Vagina (tissue), 2 donors: Measurements from ENCODE around the gene THTPA. TPM values are rescaled to one million over a fixed set of nuclear protein-coding genes. Genes with fewer than 3 reads are reported as not detected.
"Not testable (repeated sequence)": the region's sequence is repeated elsewhere in the genome, so short reads cannot be mapped to it uniquely, and the experiment has no call there.

Source experiments
- DNase-seq, 2 donors: peaks; one replicate each; pipeline ENCODE4 v3.0.0-alpha.2; 2017; ENCODE audit errors: extremely low spot score in 2 of 2
- H3K27ac ChIP-seq: fragments of 200-600 bp; sonication (generic); one replicate; pipeline ENCODE4 v1.5.1; 2019
- H3K27me3 ChIP-seq: fragments of 200-600 bp; sonication (generic); one replicate; pipeline ENCODE4 v1.5.1; 2019
- H3K36me3 ChIP-seq, 2 donors: fragments of 200-600 bp; sonication (generic); one replicate each; pipeline ENCODE4 v1.5.1; 2017 to 2019
- H3K4me1 ChIP-seq: fragments of 200-600 bp; sonication (generic); one replicate; pipeline ENCODE4 v1.5.1; 2019
- H3K4me3 ChIP-seq, 2 donors: fragments of 200-600 bp; sonication (generic); 1 replicate in 1 of 2; 2 replicates in 1 of 2; pipeline ENCODE4 v1.5.1; 2016 to 2019
- H3K9me3 ChIP-seq: fragments of 200-600 bp; sonication (generic); one replicate; pipeline ENCODE4 v1.5.1; 2019
- POLR2A ChIP-seq, 2 donors: fragments of 450-650 bp; IDR thresholded peaks; one replicate each; pipeline ENCODE4 v1.6.1; 2017; ENCODE audit warnings: antibody characterized with exemption in 2 of 2, mild to moderate bottlenecking in 2 of 2, moderate library complexity in 2 of 2
- POLR2AphosphoS5 ChIP-seq, 2 donors: sonication (generic); formaldehyde crosslinking; IDR thresholded peaks; one replicate each; pipeline ENCODE4 v1.9.0; 2017; ENCODE audit warnings: antibody characterized with exemption in 2 of 2, mild to moderate bottlenecking in 2 of 2, low read depth in 1 of 2; ENCODE audit not compliant: insufficient read depth in 1 of 2
- intact Hi-C: fragments of 100-400 bp; cut with DNase I; formaldehyde crosslinking; loops from one replicate; pipeline ENCODE4 v1.15.1; 2023
- total RNA-seq: library from RNA; depleted of rRNA; stranded (reverse); fragments of >200 nt; gene quantifications from one replicate; pipeline ENCODE4 v1.2.3, GENCODE V29; 2016
- TF ChIP-seq, protein P1 (sequence below), 3 experiments: fragments of 450-650 bp in 2 of 3; fragments of 200-600 bp in 1 of 3; sonication (generic) in 1 of 3; IDR thresholded peaks; one replicate each; pipeline ENCODE4 v1.5.1; 2017 to 2019; ENCODE audit warnings: antibody characterized with exemption in 3 of 3, mild to moderate bottlenecking in 2 of 3, moderate library complexity in 2 of 3

THTPA gene
- total RNA-seq, 1 donor from 2014 or later = 15.0 TPM

DNA sequence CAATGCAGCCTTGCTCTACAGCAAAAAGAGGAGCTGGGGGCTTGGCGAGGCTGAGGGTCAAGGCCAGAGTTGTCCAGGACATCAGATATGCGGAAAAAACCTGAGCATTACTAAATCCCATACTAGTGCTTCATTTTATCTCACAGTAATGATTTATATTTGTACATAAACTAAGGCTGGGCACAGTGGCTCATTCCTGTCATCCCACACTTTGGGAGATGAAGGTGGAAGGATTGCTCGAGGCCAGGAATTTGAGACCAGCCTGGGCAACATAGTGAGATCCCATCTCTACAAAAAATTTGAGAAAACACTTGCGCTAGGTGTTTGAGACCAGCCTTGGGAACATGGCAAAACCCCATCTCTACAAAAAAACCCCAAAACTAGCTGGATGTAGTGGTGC is 34.1 kb downstream of the THTPA start:
- intact Hi-C loops = no loop called here
- Histone ChIP-seq H3K4me3 (no peak overlapping the region), H3K27ac (no peak overlapping the region), H3K36me3 (no peaks in the 10 kb centered on the region), H3K9me3 (no peaks in the 10 kb centered on the region), H3K4me1 (no peaks in the 10 kb centered on the region), H3K27me3 (no peaks in the 10 kb centered on the region)
- TF ChIP-seq POLR2A (IDR thresholded peaks at IDR 0.05) (no peak), POLR2AphosphoS5 (IDR thresholded peaks at IDR 0.05; ENCODE audit: insufficient read depth in 1 of 2, low read depth in 1 of 2) (no peak)
- TF ChIP-seq, protein P1, sequence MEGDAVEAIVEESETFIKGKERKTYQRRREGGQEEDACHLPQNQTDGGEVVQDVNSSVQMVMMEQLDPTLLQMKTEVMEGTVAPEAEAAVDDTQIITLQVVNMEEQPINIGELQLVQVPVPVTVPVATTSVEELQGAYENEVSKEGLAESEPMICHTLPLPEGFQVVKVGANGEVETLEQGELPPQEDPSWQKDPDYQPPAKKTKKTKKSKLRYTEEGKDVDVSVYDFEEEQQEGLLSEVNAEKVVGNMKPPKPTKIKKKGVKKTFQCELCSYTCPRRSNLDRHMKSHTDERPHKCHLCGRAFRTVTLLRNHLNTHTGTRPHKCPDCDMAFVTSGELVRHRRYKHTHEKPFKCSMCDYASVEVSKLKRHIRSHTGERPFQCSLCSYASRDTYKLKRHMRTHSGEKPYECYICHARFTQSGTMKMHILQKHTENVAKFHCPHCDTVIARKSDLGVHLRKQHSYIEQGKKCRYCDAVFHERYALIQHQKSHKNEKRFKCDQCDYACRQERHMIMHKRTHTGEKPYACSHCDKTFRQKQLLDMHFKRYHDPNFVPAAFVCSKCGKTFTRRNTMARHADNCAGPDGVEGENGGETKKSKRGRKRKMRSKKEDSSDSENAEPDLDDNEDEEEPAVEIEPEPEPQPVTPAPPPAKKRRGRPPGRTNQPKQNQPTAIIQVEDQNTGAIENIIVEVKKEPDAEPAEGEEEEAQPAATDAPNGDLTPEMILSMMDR (IDR thresholded peaks at IDR 0.05) = no peak
- DNase-seq = no peak

DNA sequence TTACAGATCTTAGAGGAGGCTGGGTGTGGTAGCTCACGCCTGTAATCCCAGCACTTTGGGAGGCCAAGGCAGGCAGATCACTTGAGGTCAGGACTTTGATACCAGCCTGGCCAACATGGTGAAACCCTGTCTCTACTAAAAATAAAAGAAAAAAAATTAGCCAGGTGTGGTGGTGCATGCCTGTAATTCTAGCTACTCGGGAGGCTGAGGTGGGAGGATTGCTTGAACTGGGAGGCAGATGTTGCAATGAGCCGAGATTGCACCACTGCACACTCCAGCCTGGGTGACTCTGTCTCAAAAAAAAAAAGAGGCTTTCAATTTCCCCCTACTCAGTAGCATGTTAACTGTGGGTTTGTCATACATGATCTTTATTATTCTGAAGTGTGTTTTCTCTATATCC is 38.1 kb downstream of the THTPA start:
- H3K4me1 ChIP-seq, DNase-seq, H3K4me3 ChIP-seq, intact Hi-C loops, H3K27me3 ChIP-seq, H3K9me3 ChIP-seq, H3K36me3 ChIP-seq, H3K27ac ChIP-seq: not testable (repeated sequence)

DNA sequence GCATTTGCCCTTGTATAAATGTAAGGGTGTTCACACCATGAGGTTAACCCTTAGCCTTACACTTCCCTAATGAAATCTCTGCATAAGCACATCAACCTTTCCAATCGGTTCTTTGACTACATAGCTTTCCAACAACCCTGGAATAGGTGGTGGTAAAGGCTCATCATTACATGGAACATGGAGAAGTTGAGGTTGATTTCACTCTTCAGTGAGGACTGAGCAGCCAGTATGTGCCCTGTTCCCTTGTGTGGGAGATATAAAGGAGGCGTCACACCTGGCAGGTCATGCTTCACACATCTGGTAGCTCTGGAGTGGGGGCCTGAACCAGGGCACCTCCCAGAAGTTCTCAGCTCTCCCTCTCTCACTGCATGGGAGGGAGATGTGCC is 44.2 kb downstream of the THTPA start:
- Histone ChIP-seq H3K9me3 (no peaks in the 10 kb centered on the region), H3K27me3 (no peaks in the 10 kb centered on the region), H3K27ac (no peak overlapping the region), H3K36me3 (no peaks in the 10 kb centered on the region), H3K4me3 (no peak overlapping the region), H3K4me1 (no peaks in the 10 kb centered on the region)
- no peak for DNase-seq
- TF ChIP-seq, protein P1 (IDR thresholded peaks at IDR 0.05) = no peak
- TF ChIP-seq POLR2AphosphoS5 (IDR thresholded peaks at IDR 0.05; ENCODE audit: insufficient read depth in 1 of 2, low read depth in 1 of 2) = no peak
- no peak for TF ChIP-seq POLR2A (IDR thresholded peaks at IDR 0.05)
- intact Hi-C loops = no loop called here

DNA sequence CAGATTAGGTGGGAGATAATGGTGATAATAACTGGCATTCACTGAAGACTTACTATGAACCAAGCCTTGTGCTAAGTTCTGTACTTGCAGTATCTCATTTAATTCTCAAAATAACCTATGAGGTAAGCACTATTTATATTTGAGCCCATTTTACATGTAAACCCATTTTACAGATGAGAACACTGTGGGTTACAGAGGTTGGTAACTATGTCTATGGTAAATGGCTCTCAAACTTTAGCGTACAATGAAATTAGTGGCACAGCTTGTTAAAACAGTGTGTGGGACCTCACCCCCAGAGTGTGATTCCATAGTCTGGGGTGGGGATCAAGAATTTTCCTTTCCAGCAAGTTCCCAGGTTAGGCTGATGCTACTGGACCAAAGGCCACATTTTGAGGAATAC is 44.7 kb downstream of the THTPA start:
- no peaks in the 10 kb centered on the region for H3K4me1 ChIP-seq
- no peaks in the 10 kb centered on the region for H3K27me3 ChIP-seq
- no peaks in the 10 kb centered on the region for H3K9me3 ChIP-seq
- DNase-seq = no peak
- intact Hi-C loops = no loop called here
- no peak overlapping the region for H3K4me3 ChIP-seq
- no peak for TF ChIP-seq POLR2AphosphoS5 (IDR thresholded peaks at IDR 0.05; ENCODE audit: insufficient read depth in 1 of 2, low read depth in 1 of 2)
- H3K36me3 ChIP-seq = no peaks in the 10 kb centered on the region
- no peak overlapping the region for H3K27ac ChIP-seq

DNA sequence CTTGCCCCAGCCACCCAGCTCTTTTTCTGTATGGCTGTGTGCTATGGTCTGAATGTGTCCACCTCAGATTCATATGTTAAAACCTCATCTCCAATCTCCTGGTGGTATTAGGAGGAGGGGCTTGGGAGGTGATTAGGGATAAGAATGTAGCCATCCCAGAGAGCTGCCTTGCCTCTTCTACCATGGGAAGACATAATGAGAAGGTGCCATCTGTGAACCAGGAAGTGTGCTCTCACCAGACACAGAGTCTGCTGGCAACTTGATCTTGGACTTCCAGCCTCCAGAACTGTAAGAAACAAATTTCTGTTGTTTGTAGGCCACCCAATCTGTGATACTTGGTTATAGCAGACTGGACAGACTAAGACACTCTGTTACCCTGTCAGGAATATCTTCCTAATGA is 45.4 kb downstream of the THTPA start:
- Histone ChIP-seq H3K9me3 (no peaks in the 10 kb centered on the region), H3K27me3 (no peaks in the 10 kb centered on the region), H3K4me3 (no peak overlapping the region), H3K36me3 (no peaks in the 10 kb centered on the region), H3K27ac (no peak overlapping the region), H3K4me1 (no peaks in the 10 kb centered on the region)
- DNase-seq = no peak
- TF ChIP-seq, protein P1 (IDR thresholded peaks at IDR 0.05) = no peak
- TF ChIP-seq POLR2A (IDR thresholded peaks at IDR 0.05) (no peak), POLR2AphosphoS5 (IDR thresholded peaks at IDR 0.05; ENCODE audit: insufficient read depth in 1 of 2, low read depth in 1 of 2) (no peak)
- intact Hi-C loops = no loop called here

DNA sequence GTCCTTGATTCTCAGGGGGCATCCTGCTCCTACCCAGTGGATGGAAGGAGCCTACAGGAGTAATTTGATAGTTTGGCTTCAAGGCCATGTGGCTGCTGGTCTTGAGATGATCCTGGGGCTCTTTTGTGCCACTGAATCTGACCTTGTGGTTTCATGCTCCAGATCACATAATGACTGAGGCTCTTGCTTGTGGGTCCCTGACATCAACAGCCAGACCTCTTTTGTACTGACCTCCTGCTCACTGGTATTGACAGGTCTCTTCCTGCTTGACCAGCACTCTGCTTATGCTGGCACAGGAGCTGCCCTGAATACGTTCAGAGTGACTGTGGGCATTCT is 45.7 kb downstream of the THTPA start:
- Histone ChIP-seq H3K4me3 (no peak overlapping the region), H3K4me1 (no peaks in the 10 kb centered on the region), H3K36me3 (no peaks in the 10 kb centered on the region), H3K27me3 (no peaks in the 10 kb centered on the region), H3K9me3 (no peaks in the 10 kb centered on the region), H3K27ac (no peak overlapping the region)
- no peak for TF ChIP-seq POLR2A (IDR thresholded peaks at IDR 0.05)
- TF ChIP-seq, protein P1 (IDR thresholded peaks at IDR 0.05) = no peak
- no peak for TF ChIP-seq POLR2AphosphoS5 (IDR thresholded peaks at IDR 0.05; ENCODE audit: insufficient read depth in 1 of 2, low read depth in 1 of 2)
- DNase-seq = no peak
- intact Hi-C loops = no loop called here
